CD4-positive, alpha-beta memory T cell (primary cell): ENCODE data around the gene MTPN. TPM values are rescaled to one million over a fixed set of nuclear protein-coding genes. Genes with fewer than 3 reads are reported as not detected.
A peak's percentile ranks its signal among the peaks of the same experiment; 100 is the strongest.

ENCODE experiments used
- CTCF ChIA-PET: fragments of 350-600 bp; sonication (Branson Sonifier 250); formaldehyde crosslinking; loops from one replicate; lab custom pipeline; 2021; ENCODE audit warnings: inconsistent platforms; ENCODE audit not compliant: partially characterized antibody; lab: Charles Lee
- POLR2A ChIA-PET: fragments of 350-600 bp; sonication (Branson Sonifier 250); formaldehyde crosslinking; loops from one replicate; lab custom pipeline; 2021; ENCODE audit not compliant: partially characterized antibody; lab: Charles Lee
- DNase-seq, 5 donors: peaks; one replicate each; pipeline versions ENCODE4 v3.0.0 to v3.0.0-alpha.2; 2020 to 2022; ENCODE audit warnings: mixed read lengths in 1 of 5
- H3K27ac ChIP-seq: one replicate; pipeline ENCODE4 v1.7.0; 2013; ENCODE audit warnings: low read depth, low read length
- H3K27me3 ChIP-seq: 2 replicates; pipeline ENCODE4 v1.7.0; 2013; ENCODE audit warnings: mild to moderate bottlenecking, low read length, moderate library complexity; ENCODE audit not compliant: insufficient read depth
- H3K36me3 ChIP-seq: 2 replicates; pipeline ENCODE4 v1.7.0; 2013; ENCODE audit warnings: mild to moderate bottlenecking, low read length, moderate library complexity; ENCODE audit not compliant: insufficient read depth
- H3K4me1 ChIP-seq: 2 replicates; pipeline ENCODE4 v1.7.0; 2013; ENCODE audit warnings: mild to moderate bottlenecking, low read length, moderate library complexity; ENCODE audit not compliant: insufficient read depth
- H3K4me3 ChIP-seq, 2 donors: one replicate each; pipeline ENCODE4 v1.7.0; 2013; ENCODE audit warnings: low read length in 2 of 2, mild to moderate bottlenecking in 1 of 2
- H3K9me3 ChIP-seq, 2 donors: one replicate each; pipeline ENCODE4 v1.7.0; 2013; ENCODE audit warnings: low read length in 2 of 2, control low read depth in 1 of 2; ENCODE audit not compliant: control insufficient read depth in 1 of 2
- H3K27ac Mint-ChIP-seq, 7 donors: one replicate each; pipeline ENCODE4 v1.8.0; 2020 to 2021; ENCODE audit warnings: mixed read lengths in 7 of 7, mild to moderate bottlenecking in 6 of 7, inconsistent platforms in 3 of 7, moderate library complexity in 3 of 7
- H3K27me3 Mint-ChIP-seq, 2 donors: one replicate each; pipeline ENCODE4 v1.8.0; 2020 to 2021; ENCODE audit warnings: mixed read lengths in 2 of 2
- H3K36me3 Mint-ChIP-seq, 2 donors: one replicate each; pipeline ENCODE4 v1.8.0; 2020 to 2021; ENCODE audit warnings: mixed read lengths in 2 of 2, inconsistent platforms in 1 of 2, mild to moderate bottlenecking in 1 of 2
- H3K4me1 Mint-ChIP-seq, 4 donors: one replicate each; pipeline ENCODE4 v1.8.0; 2020 to 2021; ENCODE audit warnings: mixed read lengths in 4 of 4, mild to moderate bottlenecking in 1 of 4
- H3K4me3 Mint-ChIP-seq, 8 donors: one replicate each; pipeline ENCODE4 v1.8.0; 2020 to 2021; ENCODE audit warnings: mixed read lengths in 8 of 8, mild to moderate bottlenecking in 7 of 8, moderate library complexity in 6 of 8, inconsistent platforms in 3 of 8
- H3K9me3 Mint-ChIP-seq, 8 donors: one replicate each; pipeline ENCODE4 v1.8.0; 2020 to 2021; ENCODE audit warnings: mixed read lengths in 8 of 8, mild to moderate bottlenecking in 5 of 8, inconsistent platforms in 3 of 8, moderate library complexity in 1 of 8
- intact Hi-C: fragments of 100-400 bp; cut with micrococcal nuclease; formaldehyde crosslinking; loops from one replicate; pipeline ENCODE4 v1.15.1; 2023
- polyA plus RNA-seq, 2 donors: library from polyadenylated mRNA; unstranded; fragments of 300-500 nt; fragmentation: Illumina TruSeq; gene quantifications; one replicate each; pipeline ENCODE4 v1.2.3, GENCODE V29; 2021
- total RNA-seq, 2 experiments: library from RNA; stranded (reverse); gene quantifications; one replicate each; pipeline ENCODE4 v1.2.3, GENCODE V29; 2021

MTPN gene
- total and polyA plus RNA-seq, 4 experiments from 2014 or later, result 63.6 to 105 (median 83.8) TPM

DNA sequence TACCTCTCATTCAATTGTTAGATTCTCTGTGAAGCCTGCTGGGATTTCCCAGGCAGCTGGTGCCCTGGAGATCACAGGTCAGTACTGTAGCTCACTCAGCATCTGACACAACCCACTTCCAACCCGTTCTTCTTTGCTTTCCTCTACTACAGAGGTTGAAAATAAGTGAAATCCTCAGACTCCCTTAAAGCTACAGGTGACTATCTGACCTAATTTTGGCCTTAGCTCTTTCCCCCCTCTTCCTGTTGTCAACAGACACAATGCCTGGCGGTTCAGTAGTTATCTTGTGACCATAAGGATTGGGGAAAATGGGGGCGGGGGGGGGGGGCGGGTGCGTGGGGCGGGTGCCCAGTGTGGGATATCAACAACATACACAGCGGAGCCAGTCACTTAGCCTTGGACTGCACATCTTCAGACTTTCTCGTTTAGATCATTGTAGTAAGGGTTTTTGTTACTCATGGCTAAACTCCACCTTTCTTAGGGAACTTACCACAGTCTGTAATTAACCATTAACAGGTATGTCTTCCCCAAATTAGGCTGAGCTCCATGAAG lies 37.8 kb downstream of the MTPN start:
- intact Hi-C loops, result no loop called here

DNA sequence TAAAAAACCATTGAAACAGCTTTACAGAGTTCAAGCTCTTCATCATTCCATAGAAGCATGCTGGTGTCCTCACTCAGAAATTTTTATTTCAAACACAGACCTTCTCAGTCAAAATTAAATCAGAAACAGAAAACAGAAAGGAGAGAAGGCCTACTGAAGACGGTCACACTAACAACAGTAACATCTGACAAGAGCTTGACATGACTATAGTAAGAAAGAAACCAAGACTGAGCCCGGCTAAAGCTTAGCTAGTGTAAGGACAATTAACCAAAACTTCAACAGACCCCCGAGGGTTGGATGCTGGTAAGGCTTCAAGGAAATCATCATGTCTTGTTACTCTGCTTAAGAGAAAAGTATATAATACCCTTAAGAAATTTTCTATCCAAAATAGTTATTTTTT lies 38.6 kb downstream of the MTPN start:
- H3K27ac ChIP-seq, result no peak overlapping the region
- no peak for DNase-seq

More for the DNA sequence above, 37.8 kb downstream of the MTPN start:
- CTCF ChIA-PET, result no interaction called here
- Mint-ChIP-seq H3K4me3 (peak overlapping the region in 7 of 8 donors; percentile 3 to 72 (median 31)), H3K9me3 (no peaks in the 10 kb centered on the region), H3K27ac (peak overlapping the region; percentile 43 to 90 (median 66)), H3K36me3 (peaks cover 5 to 25% of the 10 kb centered on the region in 2 donors), H3K4me1 (peaks cover 58 to 83% (median 71%) of the 10 kb centered on the region in 4 donors), H3K27me3 (no peaks in the 10 kb centered on the region)
- no peaks in the 10 kb centered on the region for H3K36me3 ChIP-seq
- POLR2A ChIA-PET, result interaction anchor here (1.1 kb wide), 1 partner anchor 74 kb away, joined by 4 read pairs; no protein-coding TSS in a partner anchor
- DNase-seq, result no peak
- no peak overlapping the region for H3K27ac ChIP-seq
- no peaks in the 10 kb centered on the region for H3K9me3 ChIP-seq
- no peaks in the 10 kb centered on the region for H3K27me3 ChIP-seq
- H3K4me3 ChIP-seq, result no peak overlapping the region
- H3K4me1 ChIP-seq, result peaks cover 83% of the 10 kb centered on the region

DNA sequence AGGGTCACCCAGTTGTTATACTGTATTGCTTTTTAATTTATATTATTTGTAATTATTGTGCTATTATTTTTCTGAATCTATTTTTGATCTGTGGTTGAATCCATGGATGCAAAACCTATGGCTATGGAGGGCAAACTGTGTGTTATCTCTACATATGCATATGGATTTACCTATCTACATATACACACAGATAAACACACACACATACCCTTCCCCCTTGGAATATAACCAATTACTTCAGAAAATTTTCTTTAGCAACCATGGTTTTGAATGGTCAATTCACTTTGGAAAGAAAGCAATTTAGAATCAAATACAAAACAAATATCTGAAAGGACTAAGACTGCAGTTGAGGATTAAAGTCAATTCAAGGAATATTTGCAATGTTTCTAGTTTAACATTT lies 39.1 kb downstream of the MTPN start:
- Histone ChIP-seq H3K36me3 (no peaks in the 10 kb centered on the region), H3K4me3 (no peak overlapping the region), H3K27me3 (no peaks in the 10 kb centered on the region), H3K4me1 (peaks cover 92% of the 10 kb centered on the region), H3K9me3 (no peaks in the 10 kb centered on the region), H3K27ac (no peak overlapping the region)
- H3K4me3 Mint-ChIP-seq, result no peak overlapping the region
- no peak for DNase-seq
- H3K27me3 Mint-ChIP-seq, result no peaks in the 10 kb centered on the region
- peaks cover 5 to 20% of the 10 kb centered on the region in 2 donors for H3K36me3 Mint-ChIP-seq
- peak overlapping the region; percentile 18 to 90 (median 51) for H3K27ac Mint-ChIP-seq
- no peaks in the 10 kb centered on the region for H3K9me3 Mint-ChIP-seq
- H3K4me1 Mint-ChIP-seq, result peaks cover 65 to 93% (median 77%) of the 10 kb centered on the region in 4 donors
- intact Hi-C loops, result no loop called here
- ChIA-PET POLR2A (interaction anchor here (1.1 to 1.4 kb wide), 2 partner anchors 29 to 75 kb away, joined by 3 to 4 read pairs; no protein-coding TSS in a partner anchor), CTCF (interaction anchor here (2.2 kb wide), 1 partner anchor 13 kb away, joined by 4 read pairs; no protein-coding TSS in a partner anchor)

More for the DNA sequence above, 38.6 kb downstream of the MTPN start:
- ChIA-PET POLR2A (interaction anchor here (1.1 to 1.4 kb wide), 2 partner anchors 29 to 74 kb away, joined by 3 to 4 read pairs; no protein-coding TSS in a partner anchor), CTCF (interaction anchor here (2.2 kb wide), 1 partner anchor 12 kb away, joined by 4 read pairs; no protein-coding TSS in a partner anchor)
- no peaks in the 10 kb centered on the region for H3K27me3 ChIP-seq
- Mint-ChIP-seq H3K27ac (peak overlapping the region; percentile 18 to 90 (median 71)), H3K27me3 (no peaks in the 10 kb centered on the region), H3K36me3 (peaks cover 5 to 25% of the 10 kb centered on the region in 2 donors), H3K9me3 (no peaks in the 10 kb centered on the region), H3K4me3 (peak overlapping the region in 5 of 8 donors; percentile 11 to 72 (median 32)), H3K4me1 (peaks cover 65 to 91% (median 77%) of the 10 kb centered on the region in 4 donors)
- intact Hi-C loops, result no loop called here
- H3K4me1 ChIP-seq, result peaks cover 91% of the 10 kb centered on the region
- no peak overlapping the region for H3K4me3 ChIP-seq
- no peaks in the 10 kb centered on the region for H3K36me3 ChIP-seq
- H3K9me3 ChIP-seq, result no peaks in the 10 kb centered on the region

DNA sequence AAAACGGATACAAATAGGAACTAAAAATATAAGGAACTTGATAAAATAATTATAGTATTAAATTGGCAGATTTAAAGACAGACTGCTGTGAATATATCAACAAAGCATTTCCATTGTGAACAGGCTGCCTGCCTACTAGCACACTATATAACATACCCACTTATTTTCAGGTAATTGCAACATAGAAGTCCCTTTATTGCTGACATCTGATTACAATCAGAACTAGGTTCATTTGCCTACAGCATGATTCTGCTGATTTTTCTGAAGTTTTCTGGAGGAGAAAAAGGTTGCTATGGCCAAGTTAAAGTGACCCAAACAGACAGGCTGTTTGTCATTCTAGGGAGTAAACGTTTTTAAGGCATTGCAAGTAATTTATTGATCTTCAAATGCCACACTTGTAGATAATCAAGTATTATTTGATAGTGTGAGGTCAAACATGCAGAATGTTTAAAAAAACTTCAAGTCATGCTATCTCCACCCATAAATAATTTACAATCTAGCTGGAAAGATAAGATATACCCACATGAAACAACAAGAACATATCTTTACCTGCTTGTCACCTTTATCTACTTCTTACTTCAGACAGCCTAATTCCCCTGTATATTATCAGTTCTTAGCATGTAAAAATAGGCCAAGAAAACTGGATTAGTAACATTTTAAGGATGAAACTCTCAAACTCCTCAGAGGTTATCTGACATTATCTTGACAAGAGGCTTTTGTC lies 40.5 kb downstream of the MTPN start:
- Histone ChIP-seq H3K27me3 (no peaks in the 10 kb centered on the region), H3K4me1 (peaks cover 83% of the 10 kb centered on the region), H3K4me3 (no peak overlapping the region), H3K27ac (no peak overlapping the region), H3K36me3 (no peaks in the 10 kb centered on the region), H3K9me3 (no peaks in the 10 kb centered on the region)
- intact Hi-C loops, result no loop called here
- no peaks in the 10 kb centered on the region for H3K9me3 Mint-ChIP-seq
- DNase-seq, result no peak
- no peaks in the 10 kb centered on the region for H3K27me3 Mint-ChIP-seq
- CTCF ChIA-PET, result interaction anchor here (0.6 to 2.2 kb wide), 2 partner anchors 14 to 474 kb away, joined by 3 to 4 read pairs; no protein-coding TSS in a partner anchor
- H3K4me1 Mint-ChIP-seq, result peaks cover 61 to 87% (median 76%) of the 10 kb centered on the region in 4 donors
- peak overlapping the region in 5 of 7 donors; percentile 16 to 54 (median 24) for H3K27ac Mint-ChIP-seq
- H3K4me3 Mint-ChIP-seq, result no peak overlapping the region
- POLR2A ChIA-PET, result no interaction called here
- peaks cover 5 to 14% of the 10 kb centered on the region in 2 donors for H3K36me3 Mint-ChIP-seq

DNA sequence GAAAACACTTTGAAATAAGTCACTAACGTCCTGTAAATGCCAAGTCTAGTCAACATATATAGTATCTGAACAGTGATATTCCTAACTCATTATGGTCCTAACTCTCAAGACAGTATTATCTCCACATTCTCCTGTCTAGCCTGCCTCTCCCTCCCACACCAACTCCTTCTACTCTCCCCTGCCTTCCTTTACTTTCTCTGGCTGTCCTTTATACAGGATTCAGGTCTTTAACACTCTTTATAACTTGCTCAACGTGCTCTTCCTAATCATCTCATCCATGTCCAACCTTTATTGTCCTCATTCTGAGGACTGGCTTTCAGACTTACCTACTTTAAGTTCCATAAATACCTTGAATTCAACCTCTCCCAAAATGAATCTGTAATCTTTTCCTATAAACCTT lies 42.5 kb downstream of the MTPN start:
- peaks cover 56 to 87% (median 71%) of the 10 kb centered on the region in 4 donors for H3K4me1 Mint-ChIP-seq
- Histone ChIP-seq H3K27me3 (no peaks in the 10 kb centered on the region), H3K4me1 (peaks cover 67% of the 10 kb centered on the region), H3K9me3 (no peaks in the 10 kb centered on the region), H3K4me3 (no peak overlapping the region), H3K36me3 (peaks cover 4% of the 10 kb centered on the region), H3K27ac (no peak overlapping the region)
- H3K27me3 Mint-ChIP-seq, result no peaks in the 10 kb centered on the region
- no peaks in the 10 kb centered on the region for H3K9me3 Mint-ChIP-seq
- ChIA-PET POLR2A (no interaction called here), CTCF (no interaction called here)
- intact Hi-C loops, result no loop called here
- peak overlapping the region in 1 of 8 donors; percentile 27 for H3K4me3 Mint-ChIP-seq
- H3K27ac Mint-ChIP-seq, result peak overlapping the region; percentile 4 to 71 (median 53)
- DNase-seq, result no peak
- peaks cover 5 to 22% of the 10 kb centered on the region in 2 donors for H3K36me3 Mint-ChIP-seq

DNA sequence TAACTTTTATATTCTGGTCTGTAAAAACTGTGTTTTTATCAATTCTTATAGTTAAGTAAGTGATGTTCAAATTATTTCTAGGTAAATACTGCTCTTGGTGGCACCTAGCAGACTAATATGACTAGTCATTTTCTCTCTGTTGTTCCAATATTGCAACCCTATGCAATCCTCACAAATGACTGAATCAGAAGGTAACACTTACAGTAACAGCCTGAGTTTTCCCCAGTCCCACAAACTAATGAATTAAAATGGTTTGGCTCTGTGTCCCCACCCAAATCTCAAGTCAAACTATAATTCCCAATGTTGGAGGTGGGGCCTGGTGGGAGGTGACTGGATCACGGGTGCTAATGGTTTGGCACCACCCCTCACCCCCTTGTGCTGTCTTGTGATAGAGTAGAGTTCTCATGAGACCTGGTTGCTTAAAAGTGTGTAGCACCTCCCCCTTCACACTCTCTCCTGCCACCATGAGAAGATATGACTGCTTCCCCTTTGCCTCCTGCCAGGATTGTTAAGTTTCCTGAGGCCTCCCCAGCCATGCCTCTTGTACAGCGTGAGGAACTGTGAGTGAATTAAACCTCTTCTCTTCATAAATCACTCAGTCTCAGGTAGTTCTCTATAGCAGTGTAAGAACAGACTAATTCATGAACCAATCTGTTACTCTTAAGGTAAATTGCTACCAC lies 43.5 kb downstream of the MTPN start:
- POLR2A ChIA-PET, result no interaction called here
- H3K27ac ChIP-seq, result no peak overlapping the region
- Mint-ChIP-seq H3K4me1 (peaks cover 49 to 80% (median 64%) of the 10 kb centered on the region in 4 donors), H3K4me3 (peak overlapping the region in 3 of 8 donors; percentile 13 to 39 (median 29)), H3K27ac (peak overlapping the region in 6 of 7 donors; percentile 11 to 94 (median 81)), H3K9me3 (no peaks in the 10 kb centered on the region), H3K27me3 (no peaks in the 10 kb centered on the region), H3K36me3 (peaks cover 14 to 29% of the 10 kb centered on the region in 2 donors)
- no peaks in the 10 kb centered on the region for H3K27me3 ChIP-seq
- no peak overlapping the region for H3K4me3 ChIP-seq
- peaks cover 66% of the 10 kb centered on the region for H3K4me1 ChIP-seq
- no peak for DNase-seq
- CTCF ChIA-PET, result interaction anchor here (0.7 kb wide), 1 partner anchor 299 kb away, joined by 3 read pairs; no protein-coding TSS in a partner anchor
- intact Hi-C loops, result no loop called here
- H3K9me3 ChIP-seq, result no peaks in the 10 kb centered on the region
- H3K36me3 ChIP-seq, result peaks cover 14% of the 10 kb centered on the region
